ENCODE results near the gene STIMATE.

GRCh38 chr3:52838561-52839267 is 58.6 kb downstream of the STIMATE start:
- TF ChIP-seq, protein P1, sequence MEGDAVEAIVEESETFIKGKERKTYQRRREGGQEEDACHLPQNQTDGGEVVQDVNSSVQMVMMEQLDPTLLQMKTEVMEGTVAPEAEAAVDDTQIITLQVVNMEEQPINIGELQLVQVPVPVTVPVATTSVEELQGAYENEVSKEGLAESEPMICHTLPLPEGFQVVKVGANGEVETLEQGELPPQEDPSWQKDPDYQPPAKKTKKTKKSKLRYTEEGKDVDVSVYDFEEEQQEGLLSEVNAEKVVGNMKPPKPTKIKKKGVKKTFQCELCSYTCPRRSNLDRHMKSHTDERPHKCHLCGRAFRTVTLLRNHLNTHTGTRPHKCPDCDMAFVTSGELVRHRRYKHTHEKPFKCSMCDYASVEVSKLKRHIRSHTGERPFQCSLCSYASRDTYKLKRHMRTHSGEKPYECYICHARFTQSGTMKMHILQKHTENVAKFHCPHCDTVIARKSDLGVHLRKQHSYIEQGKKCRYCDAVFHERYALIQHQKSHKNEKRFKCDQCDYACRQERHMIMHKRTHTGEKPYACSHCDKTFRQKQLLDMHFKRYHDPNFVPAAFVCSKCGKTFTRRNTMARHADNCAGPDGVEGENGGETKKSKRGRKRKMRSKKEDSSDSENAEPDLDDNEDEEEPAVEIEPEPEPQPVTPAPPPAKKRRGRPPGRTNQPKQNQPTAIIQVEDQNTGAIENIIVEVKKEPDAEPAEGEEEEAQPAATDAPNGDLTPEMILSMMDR (IDR thresholded peaks at IDR 0.05; ENCODE audit: insufficient read depth, low read depth, low read length), result no peak
- TF ChIP-seq EZH2 (IDR thresholded peaks at IDR 0.05; ENCODE audit: insufficient read depth, low read length), result no peak
